Neutrophil (primary cell): ENCODE results near the gene WNT5A.

Experiments
- H3K27ac ChIP-seq: fragments of 200-600 bp; sonication (generic); 2 replicates; pipeline ENCODE4 v1.5.1; 2016; ENCODE audit warnings: mild to moderate bottlenecking, moderate library complexity
- H3K27me3 ChIP-seq: fragments of 200-600 bp; sonication (generic); 2 replicates; pipeline ENCODE4 v1.6.0; 2016; ENCODE audit warnings: mild to moderate bottlenecking
- H3K36me3 ChIP-seq: fragments of 200-600 bp; sonication (generic); 2 replicates; pipeline ENCODE4 v1.5.1; 2017
- H3K4me1 ChIP-seq, 2 experiments: fragments of 200-600 bp in 1 of 2; sonication (generic) in 1 of 2; 1 replicate in 1 of 2; 2 replicates in 1 of 2; pipeline versions ENCODE4 v1.5.1 to v1.6.1; 2013 to 2016; ENCODE audit warnings: low read depth in 1 of 2, low read length in 1 of 2, mild to moderate bottlenecking in 1 of 2, moderate library complexity in 1 of 2; ENCODE audit not compliant: control insufficient read depth in 1 of 2, insufficient read depth in 1 of 2
- H3K4me3 ChIP-seq, 2 experiments: fragments of 200-600 bp in 1 of 2; sonication (generic) in 1 of 2; 1 replicate in 1 of 2; 2 replicates in 1 of 2; pipeline ENCODE4 v1.5.1; 2013 to 2016; ENCODE audit warnings: low read depth in 1 of 2, low read length in 1 of 2, mild to moderate bottlenecking in 1 of 2, moderate library complexity in 1 of 2
- H3K9me3 ChIP-seq: fragments of 200-600 bp; sonication (generic); 2 replicates; pipeline ENCODE4 v1.5.1; 2016
- TF ChIP-seq, protein P1 (sequence below): fragments of 200-600 bp; sonication (generic); IDR thresholded peaks from 2 replicates; pipeline ENCODE4 v1.5.1; 2016; ENCODE audit warnings: antibody characterized with exemption

The WNT5A gene

DNA sequence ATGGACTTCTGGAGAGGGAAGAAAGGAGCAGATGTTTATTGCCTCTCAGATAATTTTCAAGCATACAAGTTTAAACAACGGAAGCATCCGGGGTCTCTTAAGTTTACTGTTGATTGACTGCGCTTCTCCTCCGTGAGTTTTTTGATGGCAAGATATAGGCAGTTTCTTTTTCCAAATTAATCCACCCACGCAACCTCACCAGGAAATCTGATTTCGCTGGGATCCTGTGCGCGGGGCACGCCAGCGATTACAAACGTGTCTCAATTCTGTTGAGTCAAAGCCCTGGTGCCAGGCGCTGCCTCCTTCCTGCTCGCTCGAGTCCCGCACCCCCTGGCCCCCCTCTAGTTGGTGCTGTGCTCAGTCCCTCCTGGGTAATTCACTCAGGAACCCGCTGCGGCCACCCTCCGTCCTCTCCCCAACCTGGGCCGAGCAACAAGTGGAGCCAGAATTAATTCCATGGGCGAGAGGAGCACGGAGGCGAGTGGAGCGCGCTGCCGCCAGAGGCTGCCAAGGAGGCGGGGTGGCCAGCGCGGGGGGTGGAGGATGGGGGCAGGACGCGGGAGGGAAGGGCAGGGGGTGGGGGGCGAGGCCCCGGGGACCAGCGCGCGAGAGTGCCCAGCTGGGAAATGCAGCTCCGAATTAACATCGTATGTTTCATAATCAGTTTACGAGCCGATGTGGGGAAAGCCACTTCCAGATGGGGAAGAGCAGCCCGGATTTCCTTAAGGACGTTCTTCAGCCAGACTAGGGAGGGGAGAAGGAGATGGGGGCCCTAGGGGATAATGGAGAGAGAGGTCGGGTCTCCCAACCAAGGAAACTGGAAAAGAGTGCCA is 6.0 kb downstream of the WNT5A start:
- no peaks in the 10 kb centered on the region for H3K36me3 ChIP-seq
- H3K4me3 ChIP-seq: no peak overlapping the region
- H3K4me1 ChIP-seq: no peaks in the 10 kb centered on the region
- no peak overlapping the region for H3K27ac ChIP-seq
- H3K9me3 ChIP-seq: no peaks in the 10 kb centered on the region
- TF ChIP-seq, protein P1, sequence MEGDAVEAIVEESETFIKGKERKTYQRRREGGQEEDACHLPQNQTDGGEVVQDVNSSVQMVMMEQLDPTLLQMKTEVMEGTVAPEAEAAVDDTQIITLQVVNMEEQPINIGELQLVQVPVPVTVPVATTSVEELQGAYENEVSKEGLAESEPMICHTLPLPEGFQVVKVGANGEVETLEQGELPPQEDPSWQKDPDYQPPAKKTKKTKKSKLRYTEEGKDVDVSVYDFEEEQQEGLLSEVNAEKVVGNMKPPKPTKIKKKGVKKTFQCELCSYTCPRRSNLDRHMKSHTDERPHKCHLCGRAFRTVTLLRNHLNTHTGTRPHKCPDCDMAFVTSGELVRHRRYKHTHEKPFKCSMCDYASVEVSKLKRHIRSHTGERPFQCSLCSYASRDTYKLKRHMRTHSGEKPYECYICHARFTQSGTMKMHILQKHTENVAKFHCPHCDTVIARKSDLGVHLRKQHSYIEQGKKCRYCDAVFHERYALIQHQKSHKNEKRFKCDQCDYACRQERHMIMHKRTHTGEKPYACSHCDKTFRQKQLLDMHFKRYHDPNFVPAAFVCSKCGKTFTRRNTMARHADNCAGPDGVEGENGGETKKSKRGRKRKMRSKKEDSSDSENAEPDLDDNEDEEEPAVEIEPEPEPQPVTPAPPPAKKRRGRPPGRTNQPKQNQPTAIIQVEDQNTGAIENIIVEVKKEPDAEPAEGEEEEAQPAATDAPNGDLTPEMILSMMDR: no peak
- H3K27me3 ChIP-seq: peaks cover 100% of the 10 kb centered on the region

DNA sequence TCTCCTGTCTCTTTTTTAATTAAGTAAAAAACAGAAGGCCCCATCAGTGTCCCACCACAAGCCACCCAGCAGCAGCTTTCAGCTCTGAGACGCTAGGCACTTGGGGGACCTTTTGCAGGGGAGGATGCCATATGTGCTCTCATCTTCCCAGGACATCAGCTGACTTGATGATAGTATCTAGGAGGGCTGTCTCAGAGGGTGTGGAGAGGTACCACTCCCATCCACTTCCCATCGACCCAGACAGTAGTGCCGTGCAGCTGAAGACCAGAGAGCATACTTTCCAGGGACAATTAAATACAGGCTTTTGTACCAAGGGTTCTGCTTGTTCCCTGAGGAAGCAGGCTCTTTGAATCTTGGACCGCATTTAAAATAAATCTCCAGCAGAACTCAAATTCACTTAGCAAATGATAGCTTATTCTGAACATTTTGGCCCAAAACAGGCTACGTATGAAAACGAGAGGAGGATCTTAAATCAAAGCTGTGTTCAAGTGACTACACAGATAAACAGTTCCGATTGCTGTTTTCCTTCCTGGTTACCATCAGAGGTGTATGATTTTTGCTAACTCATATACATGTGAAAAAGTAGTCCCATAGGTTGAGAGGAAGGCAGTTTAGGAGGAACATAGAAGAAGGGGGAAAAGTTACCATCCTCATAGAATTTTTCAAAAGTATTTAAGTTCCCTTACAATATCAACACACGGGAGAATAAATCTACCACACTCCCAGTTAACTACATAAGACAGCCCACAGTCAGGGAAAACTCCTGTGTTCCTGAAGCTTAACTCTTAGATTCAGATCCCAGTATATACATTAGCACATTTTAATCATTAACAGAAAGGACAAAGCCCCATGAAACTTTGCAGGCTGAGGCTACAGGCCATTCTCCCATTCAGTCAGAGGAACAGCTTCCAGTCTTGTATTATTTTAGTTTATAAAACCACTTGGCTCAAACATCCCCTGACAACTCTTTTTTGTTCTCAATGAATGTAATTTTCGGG is 9.5 kb downstream of the WNT5A start:
- Histone ChIP-seq H3K36me3 (no peaks in the 10 kb centered on the region), H3K27ac (no peak overlapping the region), H3K4me3 (no peak overlapping the region), H3K4me1 (no peaks in the 10 kb centered on the region), H3K27me3 (peaks cover 92% of the 10 kb centered on the region), H3K9me3 (no peaks in the 10 kb centered on the region)
- TF ChIP-seq, protein P1: no peak

DNA sequence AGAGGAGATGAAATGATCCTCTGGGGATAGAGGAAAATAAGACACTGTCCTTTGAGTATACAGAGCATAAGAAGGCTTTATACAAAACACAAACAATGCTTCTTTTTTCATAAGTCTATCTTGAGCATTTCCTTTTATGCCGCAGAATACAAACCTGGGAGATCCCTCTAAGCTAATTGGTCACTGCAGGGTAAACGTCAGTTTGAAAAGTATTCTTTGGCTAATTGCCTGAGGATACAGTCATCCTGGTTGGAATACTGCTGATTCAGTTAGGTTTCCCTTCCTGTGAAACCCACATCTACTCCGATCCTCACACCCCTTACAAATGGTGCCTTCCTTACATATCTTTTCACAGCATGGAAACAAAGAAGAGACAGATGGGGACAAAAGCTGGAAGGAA is 10.6 kb downstream of the WNT5A start:
- H3K4me1 ChIP-seq: no peaks in the 10 kb centered on the region
- peaks cover 81% of the 10 kb centered on the region for H3K27me3 ChIP-seq
- H3K36me3 ChIP-seq: no peaks in the 10 kb centered on the region
- TF ChIP-seq, protein P1: no peak
- no peaks in the 10 kb centered on the region for H3K9me3 ChIP-seq
- H3K27ac ChIP-seq: no peak overlapping the region
- no peak overlapping the region for H3K4me3 ChIP-seq

DNA sequence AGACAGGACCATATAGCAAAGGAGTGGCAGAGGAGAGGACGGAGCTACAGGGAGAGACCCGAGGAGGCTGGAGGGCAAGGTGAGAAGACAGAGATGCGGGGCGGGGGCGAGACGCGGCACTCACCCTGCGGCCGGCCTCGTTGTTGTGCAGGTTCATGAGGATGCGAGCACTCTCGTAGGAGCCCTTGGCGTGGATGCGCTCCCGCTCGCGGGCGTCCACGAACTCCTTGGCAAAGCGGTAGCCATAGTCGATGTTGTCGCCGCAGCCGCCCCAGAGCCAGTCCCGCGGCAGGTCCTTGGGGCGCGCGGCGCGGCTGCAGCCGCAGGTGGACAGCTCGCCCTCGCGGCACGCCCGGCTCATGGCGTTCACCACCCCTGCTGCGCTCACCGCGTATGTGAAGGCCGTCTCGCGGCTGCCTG is 12.9 kb downstream of the WNT5A start:
- Histone ChIP-seq H3K27me3 (peaks cover 58% of the 10 kb centered on the region), H3K4me1 (no peaks in the 10 kb centered on the region), H3K36me3 (no peaks in the 10 kb centered on the region), H3K4me3 (no peak overlapping the region), H3K27ac (no peak overlapping the region), H3K9me3 (no peaks in the 10 kb centered on the region)
- TF ChIP-seq, protein P1: no peak

DNA sequence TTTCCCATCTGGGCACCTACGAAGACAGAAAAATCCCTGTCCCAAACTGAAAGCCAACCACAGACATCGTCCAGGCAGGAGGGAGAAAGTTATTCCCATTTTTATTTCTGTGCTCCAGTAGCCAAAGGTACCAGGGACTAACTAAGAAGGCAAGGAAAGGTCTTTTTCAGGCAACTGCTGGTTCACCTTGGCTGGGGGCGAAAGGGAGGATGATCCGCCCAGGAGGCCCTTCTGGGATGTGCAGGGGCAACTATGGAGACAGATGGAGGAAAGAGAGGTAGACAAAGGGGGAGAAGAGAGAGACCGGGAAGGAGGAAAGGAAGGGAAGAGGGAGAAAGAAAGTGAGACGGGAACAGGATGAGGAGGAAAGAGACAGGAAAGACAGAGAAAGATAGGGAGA is 13.3 kb downstream of the WNT5A start:
- no peaks in the 10 kb centered on the region for H3K4me1 ChIP-seq
- H3K27ac ChIP-seq: no peak overlapping the region
- H3K9me3 ChIP-seq: no peaks in the 10 kb centered on the region
- H3K4me3 ChIP-seq: no peak overlapping the region
- H3K27me3 ChIP-seq: peaks cover 54% of the 10 kb centered on the region
- no peaks in the 10 kb centered on the region for H3K36me3 ChIP-seq
- TF ChIP-seq, protein P1: no peak
